Endothelial cell of umbilical vein (primary cell): Measurements from ENCODE around the gene GPR137.

Source experiments
- EZH2 ChIP-seq: IDR thresholded peaks from 2 replicates; pipeline ENCODE4 v1.6.1; 2012; ENCODE audit warnings: borderline replicate concordance, low read depth, mild to moderate bottlenecking, moderate library complexity, low read length, inconsistent platforms; ENCODE audit not compliant: severe bottlenecking
- GATA2 ChIP-seq: IDR thresholded peaks from 2 replicates; pipeline ENCODE4 v1.7.0; 2011; ENCODE audit warnings: low read depth, mild to moderate bottlenecking, moderate library complexity, mixed read lengths, low read length; ENCODE audit not compliant: insufficient read length, insufficient read depth
- JUN ChIP-seq: IDR thresholded peaks from 2 replicates; pipeline ENCODE4 v1.6.1; 2011; ENCODE audit warnings: borderline replicate concordance, low read depth; ENCODE audit not compliant: insufficient read length, insufficient read depth
- MAX ChIP-seq: IDR thresholded peaks from 2 replicates; pipeline ENCODE4 v1.6.1; 2011; ENCODE audit not compliant: insufficient read depth, insufficient read length
- MYC ChIP-seq: IDR thresholded peaks from one replicate; pipeline ENCODE4 v1.6.1; 2011; ENCODE audit warnings: mild to moderate bottlenecking, low read depth, low read length
- POLR2A ChIP-seq: IDR thresholded peaks from 2 replicates; pipeline ENCODE4 v1.6.1; 2012; ENCODE audit warnings: low read depth, mild to moderate bottlenecking, control low read depth, low read length
- POLR2AphosphoS5 ChIP-seq: IDR thresholded peaks from 2 replicates; pipeline ENCODE4 v1.6.1; 2012; ENCODE audit warnings: low read depth, mild to moderate bottlenecking, control low read depth, low read length, moderate library complexity; ENCODE audit not compliant: insufficient read depth
- TF ChIP-seq, protein P1 (sequence below), 2 donors: IDR thresholded peaks; 1 replicate in 1 of 2; 2 replicates in 1 of 2; pipeline ENCODE4 v1.5.1; 2011; ENCODE audit warnings: low read length in 2 of 2, mild to moderate bottlenecking in 2 of 2, moderate library complexity in 2 of 2, control low read depth in 1 of 2, inconsistent platforms in 1 of 2, low read depth in 1 of 2; ENCODE audit not compliant: insufficient read depth in 1 of 2; ENCODE audit errors: extremely low read depth in 1 of 2

DNA sequence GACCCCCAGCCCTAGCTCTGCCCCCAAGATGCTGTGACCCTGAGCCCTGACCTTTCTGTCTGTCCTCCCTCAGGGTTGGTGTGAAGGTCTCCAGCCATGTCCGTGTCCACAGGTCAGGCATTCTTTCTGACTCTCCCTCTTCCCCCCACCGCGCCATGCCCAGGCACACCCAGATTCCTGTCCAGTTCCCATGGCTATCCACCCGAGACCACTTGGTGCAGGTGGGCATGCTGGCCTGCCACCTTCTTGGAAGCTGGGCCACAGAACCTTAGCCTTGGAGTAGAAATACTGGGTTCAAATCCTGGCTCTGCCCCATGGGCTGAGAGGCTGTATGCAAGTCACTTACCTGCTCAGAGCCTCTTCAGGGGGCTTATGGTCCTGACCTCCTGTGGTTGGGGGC is 36.6 kb upstream of the GPR137 start:
- TF ChIP-seq, protein P1, sequence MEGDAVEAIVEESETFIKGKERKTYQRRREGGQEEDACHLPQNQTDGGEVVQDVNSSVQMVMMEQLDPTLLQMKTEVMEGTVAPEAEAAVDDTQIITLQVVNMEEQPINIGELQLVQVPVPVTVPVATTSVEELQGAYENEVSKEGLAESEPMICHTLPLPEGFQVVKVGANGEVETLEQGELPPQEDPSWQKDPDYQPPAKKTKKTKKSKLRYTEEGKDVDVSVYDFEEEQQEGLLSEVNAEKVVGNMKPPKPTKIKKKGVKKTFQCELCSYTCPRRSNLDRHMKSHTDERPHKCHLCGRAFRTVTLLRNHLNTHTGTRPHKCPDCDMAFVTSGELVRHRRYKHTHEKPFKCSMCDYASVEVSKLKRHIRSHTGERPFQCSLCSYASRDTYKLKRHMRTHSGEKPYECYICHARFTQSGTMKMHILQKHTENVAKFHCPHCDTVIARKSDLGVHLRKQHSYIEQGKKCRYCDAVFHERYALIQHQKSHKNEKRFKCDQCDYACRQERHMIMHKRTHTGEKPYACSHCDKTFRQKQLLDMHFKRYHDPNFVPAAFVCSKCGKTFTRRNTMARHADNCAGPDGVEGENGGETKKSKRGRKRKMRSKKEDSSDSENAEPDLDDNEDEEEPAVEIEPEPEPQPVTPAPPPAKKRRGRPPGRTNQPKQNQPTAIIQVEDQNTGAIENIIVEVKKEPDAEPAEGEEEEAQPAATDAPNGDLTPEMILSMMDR (IDR thresholded peaks at IDR 0.05; ENCODE audit: extremely low read depth in 1 of 2, insufficient read depth in 1 of 2, low read depth in 1 of 2, low read length in 2 of 2): no peak
- TF ChIP-seq POLR2A (no peak), EZH2 (no peak), MYC (no peak), MAX (no peak), POLR2AphosphoS5 (no peak), JUN (no peak), GATA2 (no peak)
